K562 (cell line): ENCODE data around the gene TXNDC15. TPM values are rescaled to one million over a fixed set of nuclear protein-coding genes. Genes with fewer than 3 reads are reported as not detected.
A peak's percentile ranks its signal among the peaks of the same experiment; 100 is the strongest.

ENCODE experiments used
- BRD9 ChIP-seq: fragments of 450-650 bp; IDR thresholded peaks from 2 replicates; pipeline ENCODE4 v1.6.1; 2018; ENCODE audit warnings: low read depth; ENCODE audit not compliant: partially characterized antibody
- CBX3 ChIP-seq, 2 experiments: IDR thresholded peaks; 1 replicate in 1 of 2; 2 replicates in 1 of 2; pipeline ENCODE4 v1.6.1; 2012; ENCODE audit warnings: inconsistent platforms in 2 of 2, low read length in 2 of 2, borderline replicate concordance in 1 of 2, control low read depth in 1 of 2
- CBX5 ChIP-seq: IDR thresholded peaks from 2 replicates; pipeline ENCODE4 v1.6.1; 2014; ENCODE audit warnings: low read depth, borderline replicate concordance
- GTF2F1 ChIP-seq: IDR thresholded peaks from 2 replicates; pipeline ENCODE4 v1.6.1; 2011; ENCODE audit warnings: low read depth, low read length, improper control_type of control experiment
- PBX2 ChIP-seq, 2 experiments: IDR thresholded peaks in 1 of 2; conservative IDR thresholded peaks in 1 of 2; 2 replicates each; pipeline ENCODE4 v1.6.1; 2016; ENCODE audit warnings: low read depth in 2 of 2, mild to moderate bottlenecking in 1 of 2, missing compliant biosample characterization in 1 of 2, missing genetic modification characterization in 1 of 2, moderate library complexity in 1 of 2
- PKNOX1 ChIP-seq: fragments of 450-650 bp; IDR thresholded peaks from 2 replicates; pipeline ENCODE4 v1.6.1; 2016
- SIRT6 ChIP-seq: IDR thresholded peaks from one replicate; pipeline ENCODE4 v1.6.1; 2012; ENCODE audit warnings: low read depth, mild to moderate bottlenecking, control low read depth, inconsistent platforms, low read length, moderate library complexity
- SMARCA5 ChIP-seq: fragments of 450-650 bp; IDR thresholded peaks from 2 replicates; pipeline ENCODE4 v1.6.1; 2016
- SREBF2 ChIP-seq: sonication (generic); formaldehyde crosslinking; IDR thresholded peaks from 2 replicates; pipeline ENCODE4 v1.4.0; 2020; ENCODE audit warnings: mild to moderate bottlenecking, missing genetic modification reagents
- TGIF2 ChIP-seq: sonication (generic); formaldehyde crosslinking; IDR thresholded peaks from 2 replicates; pipeline ENCODE4 v1.8.1; 2022; ENCODE audit warnings: mild to moderate bottlenecking, missing genetic modification reagents, moderate library complexity
- ZNF282 ChIP-seq: sonication (generic); formaldehyde crosslinking; IDR thresholded peaks from 2 replicates; pipeline ENCODE4 v1.8.1; 2023; ENCODE audit warnings: missing genetic modification reagents
- ZNF780A ChIP-seq: fragments of 250-450 bp; sonication (Bioruptor Pico); IDR thresholded peaks from 2 replicates; pipeline ENCODE4 v1.5.0; 2021; ENCODE audit warnings: mild to moderate bottlenecking
- polyA plus RNA-seq, 8 experiments: library from polyadenylated mRNA; depleted of rRNA in 4 of 8; stranded (reverse) in 5 of 8; unstranded in 3 of 8; fragments of >200 nt; fragmentation: Nextera tagmentation in 2 of 8; fragmentation: Illumina TruSeq in 1 of 8; extraction: Ambion mirVana in 2 of 8; extraction: Trizol in 1 of 8; gene quantifications; 2 replicates each; pipeline versions ENCODE4 v1.2.1 to v1.2.3, GENCODE V29; 2011 to 2014; ENCODE audit warnings: inconsistent platforms in 1 of 8, missing spikeins in 1 of 8
- total RNA-seq, 7 experiments: library from RNA; depleted of rRNA in 6 of 7; stranded (reverse); fragments of >200 nt in 6 of 7; fragmentation: Illumina TruSeq in 2 of 7; extraction: Trizol in 2 of 7; gene quantifications; 2 replicates each; pipeline versions ENCODE4 v1.2.1 to v1.2.3, GENCODE V29; 2011 to 2021; ENCODE audit warnings: low replicate concordance in 1 of 7
- TF ChIP-seq, protein P1 (sequence below): fragments of 250-450 bp; sonication (Bioruptor Pico); IDR thresholded peaks from 2 replicates; pipeline ENCODE4 v1.8.0; 2022; ENCODE audit warnings: moderate library complexity, mild to moderate bottlenecking, inconsistent platforms
- TF ChIP-seq, protein P2 (sequence below): sonication (generic); formaldehyde crosslinking; IDR thresholded peaks from 2 replicates; pipeline ENCODE4 v1.9.0; 2022; ENCODE audit warnings: mild to moderate bottlenecking, missing genetic modification reagents
- TF ChIP-seq, protein P3 (sequence below): fragments of 450-650 bp; conservative IDR thresholded peaks from 2 replicates; pipeline ENCODE4 v1.6.1; 2016; ENCODE audit warnings: missing genetic modification characterization, low read depth, mild to moderate bottlenecking, control low read depth, missing compliant biosample characterization
- TF ChIP-seq, protein P4 (sequence below): fragments of 450-650 bp; IDR thresholded peaks from 2 replicates; pipeline ENCODE4 v1.6.1; 2014; ENCODE audit warnings: low read depth, mild to moderate bottlenecking, moderate library complexity, borderline replicate concordance

Gene TXNDC15
- total and polyA plus RNA-seq, 9 of the 15 experiments (the other 6 are each of a cell fraction or from before 2014, with no cell fraction given), result 3.0 to 15.4 (median 12.3) TPM

- TF ChIP-seq, protein P1, sequence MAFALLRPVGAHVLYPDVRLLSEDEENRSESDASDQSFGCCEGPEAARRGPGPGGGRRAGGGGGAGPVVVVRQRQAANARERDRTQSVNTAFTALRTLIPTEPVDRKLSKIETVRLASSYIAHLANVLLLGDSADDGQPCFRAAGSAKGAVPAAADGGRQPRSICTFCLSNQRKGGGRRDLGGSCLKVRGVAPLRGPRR (CRISPR knock-in tag), result no peak
- no peak for TF ChIP-seq CBX3 (IDR thresholded peaks at IDR 0.05; ENCODE audit: borderline replicate concordance in 1 of 2, low read length in 2 of 2)
- TF ChIP-seq PBX2 (CRISPR knock-in tag; IDR thresholded peaks at IDR 0.05; ENCODE audit: low read depth), result no peak
- TF ChIP-seq PBX2 (tag; conservative IDR thresholded peaks at IDR 0.05; ENCODE audit: low read depth), result no peak
- TF ChIP-seq SREBF2 (CRISPR knock-in tag), result no peak
- no peak for TF ChIP-seq ZNF780A (CRISPR knock-in tag)
- TF ChIP-seq BRD9, result no peak
- TF ChIP-seq PKNOX1, result no peak
- TF ChIP-seq ZNF282 (CRISPR knock-in tag), result no peak
- TF ChIP-seq, protein P2, sequence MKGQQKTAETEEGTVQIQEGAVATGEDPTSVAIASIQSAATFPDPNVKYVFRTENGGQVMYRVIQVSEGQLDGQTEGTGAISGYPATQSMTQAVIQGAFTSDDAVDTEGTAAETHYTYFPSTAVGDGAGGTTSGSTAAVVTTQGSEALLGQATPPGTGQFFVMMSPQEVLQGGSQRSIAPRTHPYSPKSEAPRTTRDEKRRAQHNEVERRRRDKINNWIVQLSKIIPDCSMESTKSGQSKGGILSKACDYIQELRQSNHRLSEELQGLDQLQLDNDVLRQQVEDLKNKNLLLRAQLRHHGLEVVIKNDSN (CRISPR knock-in tag), result no peak
- TF ChIP-seq, protein P3, sequence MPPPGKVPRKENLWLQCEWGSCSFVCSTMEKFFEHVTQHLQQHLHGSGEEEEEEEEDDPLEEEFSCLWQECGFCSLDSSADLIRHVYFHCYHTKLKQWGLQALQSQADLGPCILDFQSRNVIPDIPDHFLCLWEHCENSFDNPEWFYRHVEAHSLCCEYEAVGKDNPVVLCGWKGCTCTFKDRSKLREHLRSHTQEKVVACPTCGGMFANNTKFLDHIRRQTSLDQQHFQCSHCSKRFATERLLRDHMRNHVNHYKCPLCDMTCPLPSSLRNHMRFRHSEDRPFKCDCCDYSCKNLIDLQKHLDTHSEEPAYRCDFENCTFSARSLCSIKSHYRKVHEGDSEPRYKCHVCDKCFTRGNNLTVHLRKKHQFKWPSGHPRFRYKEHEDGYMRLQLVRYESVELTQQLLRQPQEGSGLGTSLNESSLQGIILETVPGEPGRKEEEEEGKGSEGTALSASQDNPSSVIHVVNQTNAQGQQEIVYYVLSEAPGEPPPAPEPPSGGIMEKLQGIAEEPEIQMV (tag), result no peak
- no peak for TF ChIP-seq SIRT6
- no peak for TF ChIP-seq SMARCA5
- TF ChIP-seq, protein P4, sequence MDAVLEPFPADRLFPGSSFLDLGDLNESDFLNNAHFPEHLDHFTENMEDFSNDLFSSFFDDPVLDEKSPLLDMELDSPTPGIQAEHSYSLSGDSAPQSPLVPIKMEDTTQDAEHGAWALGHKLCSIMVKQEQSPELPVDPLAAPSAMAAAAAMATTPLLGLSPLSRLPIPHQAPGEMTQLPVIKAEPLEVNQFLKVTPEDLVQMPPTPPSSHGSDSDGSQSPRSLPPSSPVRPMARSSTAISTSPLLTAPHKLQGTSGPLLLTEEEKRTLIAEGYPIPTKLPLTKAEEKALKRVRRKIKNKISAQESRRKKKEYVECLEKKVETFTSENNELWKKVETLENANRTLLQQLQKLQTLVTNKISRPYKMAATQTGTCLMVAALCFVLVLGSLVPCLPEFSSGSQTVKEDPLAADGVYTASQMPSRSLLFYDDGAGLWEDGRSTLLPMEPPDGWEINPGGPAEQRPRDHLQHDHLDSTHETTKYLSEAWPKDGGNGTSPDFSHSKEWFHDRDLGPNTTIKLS, result peak; percentile 86
- TF ChIP-seq CBX5, result no peak
- TF ChIP-seq GTF2F1, result peak; percentile 75
- TF ChIP-seq TGIF2 (CRISPR knock-in tag), result no peak
Observed at GRCh38 chr5:134904610-134905245, 30.6 kb downstream of the TXNDC15 start, which contains the start of gene PCBD2 (continued).
